Mesendoderm (in vitro differentiated cells): ENCODE data around the gene LIMK1.

Source experiments
- DNase-seq: peaks from one replicate; pipeline ENCODE4 v3.0.0; 2013
- H2AK5ac ChIP-seq: 2 replicates; pipeline ENCODE4 v1.6.1; 2013; ENCODE audit warnings: low read length, inconsistent platforms
- H2BK120ac ChIP-seq: 2 replicates; pipeline ENCODE4 v1.6.1; 2013; ENCODE audit warnings: low read depth, mild to moderate bottlenecking, low read length, moderate library complexity, mixed read lengths
- H2BK15ac ChIP-seq: replicated peaks from 2 replicates; pipeline ENCODE4 v1.6.1; 2013; ENCODE audit warnings: low read depth, mild to moderate bottlenecking, moderate library complexity
- H2BK5ac ChIP-seq: 2 replicates; pipeline ENCODE4 v1.6.1; 2013; ENCODE audit warnings: low read length, inconsistent platforms
- H3K18ac ChIP-seq: 2 replicates; pipeline ENCODE4 v1.6.1; 2013; ENCODE audit warnings: mild to moderate bottlenecking, low read length, mixed read lengths
- H3K23ac ChIP-seq: one replicate; pipeline ENCODE4 v1.6.1; 2013; ENCODE audit warnings: low read length
- H3K27ac ChIP-seq: 2 replicates; pipeline ENCODE4 v1.5.1; 2013; ENCODE audit warnings: low read depth, mild to moderate bottlenecking, inconsistent platforms, low read length, moderate library complexity
- H3K27me3 ChIP-seq: 2 replicates; pipeline ENCODE4 v1.6.1; 2013; ENCODE audit warnings: low read length, control low read depth, mild to moderate bottlenecking, inconsistent platforms; ENCODE audit not compliant: insufficient read depth, poor library complexity
- H3K36me3 ChIP-seq: 2 replicates; pipeline ENCODE4 v1.6.1; 2013; ENCODE audit warnings: low read length, inconsistent platforms; ENCODE audit not compliant: control insufficient read depth, insufficient read depth
- H3K4ac ChIP-seq: one replicate; pipeline ENCODE4 v1.6.1; 2013; ENCODE audit warnings: low read depth, mild to moderate bottlenecking, low read length, moderate library complexity
- H3K4me1 ChIP-seq: 2 replicates; pipeline ENCODE4 v1.6.1; 2013; ENCODE audit warnings: low read depth, low read length, inconsistent platforms; ENCODE audit not compliant: control insufficient read depth
- H3K4me2 ChIP-seq: 2 replicates; pipeline ENCODE4 v1.6.1; 2013; ENCODE audit warnings: low read length
- H3K4me3 ChIP-seq: 2 replicates; pipeline ENCODE4 v1.5.1; 2013; ENCODE audit warnings: mild to moderate bottlenecking, low read length
- H3K56ac ChIP-seq: one replicate; pipeline ENCODE4 v1.6.1; 2013; ENCODE audit warnings: low read length
- H3K79me1 ChIP-seq: 2 replicates; pipeline ENCODE4 v1.6.1; 2013; ENCODE audit warnings: low read length, inconsistent platforms
- H3K79me2 ChIP-seq: 2 replicates; pipeline ENCODE4 v1.6.1; 2013; ENCODE audit warnings: mild to moderate bottlenecking, low read length; ENCODE audit not compliant: control insufficient read depth, insufficient read depth
- H3K9ac ChIP-seq: 2 replicates; pipeline ENCODE4 v1.6.1; 2013; ENCODE audit warnings: low read length, inconsistent platforms
- H4K5ac ChIP-seq: one replicate; pipeline ENCODE4 v1.6.1; 2013; ENCODE audit warnings: low read length
- H4K8ac ChIP-seq: one replicate; pipeline ENCODE4 v1.6.1; 2013; ENCODE audit warnings: low read depth, mild to moderate bottlenecking, control low read depth, low read length, moderate library complexity
- WGBS: extraction: QIAGEN DNeasy Blood & Tissue Kit; methylation state at CpG from one replicate; pipeline ENCODE4 v1.1.7; 2013; ENCODE audit warnings: low lambda C conversion rate, missing lambda C conversion rate; ENCODE audit not compliant: insufficient coverage; ENCODE audit errors: extremely low coverage; 5-methylcytosine and 5-hydroxymethylcytosine counted together

LIMK1 gene

GRCh38 chr7:74052628-74053027 lies 31.0 kb upstream of the LIMK1 start:
- H4K8ac ChIP-seq, result no peak overlapping the region
- H2AK5ac ChIP-seq, result no peak overlapping the region
- no peak overlapping the region for H2BK15ac ChIP-seq
- H3K4me2 ChIP-seq, result no peak overlapping the region
- WGBS, result no CpG with 5 or more reads among the region's 1 CpG
- no peak overlapping the region for H3K9ac ChIP-seq
- H3K79me1 ChIP-seq, result no peaks in the 10 kb centered on the region
- no peak overlapping the region for H3K4ac ChIP-seq
- H3K23ac ChIP-seq, result no peak overlapping the region
- no peak overlapping the region for H3K56ac ChIP-seq
- no peak overlapping the region for H3K27ac ChIP-seq
- DNase-seq, result no peak
- no peak overlapping the region for H3K4me3 ChIP-seq
- H3K18ac ChIP-seq, result no peak overlapping the region
- H4K5ac ChIP-seq, result no peak overlapping the region
- H3K27me3 ChIP-seq, result no peaks in the 10 kb centered on the region
- no peak overlapping the region for H2BK5ac ChIP-seq
- no peak overlapping the region for H2BK120ac ChIP-seq
- no peaks in the 10 kb centered on the region for H3K4me1 ChIP-seq
- no peaks in the 10 kb centered on the region for H3K36me3 ChIP-seq
- no peaks in the 10 kb centered on the region for H3K79me2 ChIP-seq

- H3K4ac ChIP-seq, result no peak overlapping the region
- H3K4me1 ChIP-seq, result no peaks in the 10 kb centered on the region
- H4K5ac ChIP-seq, result no peak overlapping the region
- no peak overlapping the region for H3K4me2 ChIP-seq
- H4K8ac ChIP-seq, result no peak overlapping the region
- H3K9ac ChIP-seq, result no peak overlapping the region
- no peak for DNase-seq
- H3K27me3 ChIP-seq, result no peaks in the 10 kb centered on the region
- no peaks in the 10 kb centered on the region for H3K79me2 ChIP-seq
- no peak overlapping the region for H2BK5ac ChIP-seq
- H3K23ac ChIP-seq, result no peak overlapping the region
- peak overlapping the region; percentile 31 for H3K27ac ChIP-seq
- no peak overlapping the region for H3K4me3 ChIP-seq
- no peaks in the 10 kb centered on the region for H3K36me3 ChIP-seq
- WGBS, result no CpG with 5 or more reads among the region's 3 CpGs
- H3K56ac ChIP-seq, result no peak overlapping the region
- H2BK120ac ChIP-seq, result no peak overlapping the region
- no peak overlapping the region for H2AK5ac ChIP-seq
- H2BK15ac ChIP-seq, result no peak overlapping the region
- no peak overlapping the region for H3K18ac ChIP-seq
- no peaks in the 10 kb centered on the region for H3K79me1 ChIP-seq
These were observed 29.9 kb upstream of the LIMK1 start for GRCh38 chr7:74053589-74054186.

GRCh38 chr7:74056096-74056915 lies 27.3 kb upstream of the LIMK1 start:
- H3K56ac ChIP-seq, result no peak overlapping the region
- no peak overlapping the region for H3K18ac ChIP-seq
- H3K79me2 ChIP-seq, result no peaks in the 10 kb centered on the region
- no peak overlapping the region for H3K4me3 ChIP-seq
- H3K23ac ChIP-seq, result no peak overlapping the region
- no peak overlapping the region for H3K27ac ChIP-seq
- no peak overlapping the region for H4K5ac ChIP-seq
- no peak overlapping the region for H4K8ac ChIP-seq
- no peaks in the 10 kb centered on the region for H3K27me3 ChIP-seq
- no peak overlapping the region for H3K4me2 ChIP-seq
- DNase-seq, result no peak
- no peak overlapping the region for H3K4ac ChIP-seq
- H3K4me1 ChIP-seq, result no peaks in the 10 kb centered on the region
- H3K9ac ChIP-seq, result no peak overlapping the region
- no CpG with 5 or more reads among the region's 26 CpGs for WGBS
- no peak overlapping the region for H2BK15ac ChIP-seq
- no peaks in the 10 kb centered on the region for H3K79me1 ChIP-seq
- H2AK5ac ChIP-seq, result no peak overlapping the region
- H3K36me3 ChIP-seq, result no peaks in the 10 kb centered on the region
- no peak overlapping the region for H2BK5ac ChIP-seq
- H2BK120ac ChIP-seq, result no peak overlapping the region

- Histone ChIP-seq H2BK15ac (no peak overlapping the region), H3K27me3 (no peaks in the 10 kb centered on the region), H4K5ac (no peak overlapping the region), H3K4me3 (no peak overlapping the region), H3K27ac (no peak overlapping the region), H3K18ac (no peak overlapping the region), H3K4me2 (no peak overlapping the region), H3K4ac (no peak overlapping the region), H3K23ac (no peak overlapping the region), H2AK5ac (no peak overlapping the region), H2BK5ac (no peak overlapping the region), H3K79me1 (no peaks in the 10 kb centered on the region), H2BK120ac (no peak overlapping the region), H3K79me2 (no peaks in the 10 kb centered on the region), H3K4me1 (no peaks in the 10 kb centered on the region), H3K36me3 (no peaks in the 10 kb centered on the region), H3K56ac (no peak overlapping the region), H4K8ac (no peak overlapping the region), H3K9ac (no peak overlapping the region)
- WGBS, result no CpG with 5 or more reads among the region's 11 CpGs
- DNase-seq, result no peak
These were observed 26.2 kb upstream of the LIMK1 start for GRCh38 chr7:74057216-74057925.

GRCh38 chr7:74057987-74058386 lies 25.6 kb upstream of the LIMK1 start:
- no peak overlapping the region for H3K4me2 ChIP-seq
- WGBS, result no CpG with 5 or more reads among the region's 1 CpG

More at GRCh38 chr7:74057987-74058386, 25.6 kb upstream of the LIMK1 start:
- H2AK5ac ChIP-seq, result no peak overlapping the region
- no peaks in the 10 kb centered on the region for H3K4me1 ChIP-seq
- no peak overlapping the region for H3K23ac ChIP-seq
- H3K36me3 ChIP-seq, result no peaks in the 10 kb centered on the region
- no peak for DNase-seq
- no peak overlapping the region for H2BK120ac ChIP-seq
- H3K79me1 ChIP-seq, result no peaks in the 10 kb centered on the region
- no peak overlapping the region for H3K9ac ChIP-seq
- H3K4me3 ChIP-seq, result no peak overlapping the region
- H2BK5ac ChIP-seq, result no peak overlapping the region
- no peak overlapping the region for H3K18ac ChIP-seq
- H3K4ac ChIP-seq, result no peak overlapping the region
- no peaks in the 10 kb centered on the region for H3K27me3 ChIP-seq
- H4K8ac ChIP-seq, result no peak overlapping the region
- H3K56ac ChIP-seq, result no peak overlapping the region
- no peak overlapping the region for H4K5ac ChIP-seq
- no peak overlapping the region for H3K27ac ChIP-seq
- no peaks in the 10 kb centered on the region for H3K79me2 ChIP-seq
- H2BK15ac ChIP-seq, result no peak overlapping the region
